Stimulated activated naive CD4-positive, alpha-beta T cell treated with Interleukin-2 at 50 U/mL for 16 hours (primary cell): ENCODE results near the gene CNTNAP2.
"Not testable (repeated sequence)": the region's sequence is repeated elsewhere in the genome, so short reads cannot be mapped to it uniquely, and the experiment has no call there.

Experiments
- DNase-seq: peaks from one replicate; lab custom pipeline; 2025; lab: John Stamatoyannopoulos, UW

Gene CNTNAP2

GRCh38 chr7:146150153-146150552, 33.6 kb downstream of the CNTNAP2 start:
- DNase-seq, result no peak

- no peak for DNase-seq
These were observed 55.5 kb downstream of the CNTNAP2 start for GRCh38 chr7:146172112-146172511.

DNA sequence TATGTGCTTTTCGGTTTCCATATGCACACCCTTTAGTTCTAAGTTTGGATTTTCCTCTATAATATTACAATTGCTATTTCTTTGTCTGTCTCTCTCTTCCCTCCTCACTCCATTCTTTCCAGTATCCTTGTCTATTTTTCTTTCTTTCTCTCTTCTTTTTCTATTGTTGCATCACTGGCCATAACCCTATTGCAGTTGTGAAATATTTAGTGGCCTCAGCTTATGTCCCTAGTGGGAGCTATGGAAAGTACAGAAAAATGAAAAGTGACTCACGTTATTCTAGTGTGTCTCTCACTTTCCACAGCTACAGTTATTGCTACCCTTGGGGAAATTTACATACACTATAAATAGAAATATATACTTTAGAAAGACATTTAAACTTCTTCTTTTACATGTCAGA, 59.1 kb downstream of the CNTNAP2 start:
- DNase-seq, result no peak

- no peak for DNase-seq
These were observed 60.3 kb downstream of the CNTNAP2 start for GRCh38 chr7:146176860-146177259.

GRCh38 chr7:146177301-146177700, 60.7 kb downstream of the CNTNAP2 start:
- no peak for DNase-seq

DNA sequence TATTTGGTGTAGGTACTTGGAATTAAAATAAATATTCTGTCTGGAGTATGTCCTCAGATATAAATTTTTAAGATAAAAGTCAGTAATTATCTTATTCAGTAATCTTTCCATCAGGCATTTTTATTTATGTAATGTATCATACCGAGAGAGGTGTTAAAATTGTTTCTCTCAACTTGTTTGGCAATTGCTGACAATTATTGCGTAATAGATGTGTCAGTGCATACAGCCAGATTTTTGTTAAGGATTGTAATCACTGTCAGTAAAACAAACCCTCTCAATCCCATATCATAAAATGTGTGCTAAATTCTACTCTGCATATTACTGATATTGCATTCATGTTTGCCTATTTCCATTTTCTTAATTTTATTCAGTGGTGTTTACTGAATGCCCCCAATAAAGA, 69.2 kb downstream of the CNTNAP2 start:
- DNase-seq, result no peak

GRCh38 chr7:146191428-146191827, 74.8 kb downstream of the CNTNAP2 start:
- not testable (repeated sequence) for DNase-seq

DNA sequence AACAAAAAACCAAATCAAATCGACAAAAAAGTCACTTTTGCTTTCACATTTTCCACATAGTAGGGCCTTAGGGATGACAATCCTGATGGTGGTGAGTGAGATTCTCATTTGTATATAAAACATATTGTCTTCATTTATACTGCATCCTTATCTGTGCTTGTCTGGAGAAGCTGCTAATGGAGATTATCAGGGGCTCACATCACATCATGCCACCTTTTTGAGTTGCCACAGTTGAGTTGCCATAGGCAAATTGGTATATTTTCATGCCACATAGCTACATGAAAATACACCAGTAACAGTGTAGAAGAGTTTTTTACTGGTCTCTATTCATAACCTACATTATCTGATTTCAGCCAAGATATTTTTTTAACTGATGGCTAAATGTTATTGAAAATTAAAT, 85.3 kb downstream of the CNTNAP2 start:
- DNase-seq, result no peak

DNA sequence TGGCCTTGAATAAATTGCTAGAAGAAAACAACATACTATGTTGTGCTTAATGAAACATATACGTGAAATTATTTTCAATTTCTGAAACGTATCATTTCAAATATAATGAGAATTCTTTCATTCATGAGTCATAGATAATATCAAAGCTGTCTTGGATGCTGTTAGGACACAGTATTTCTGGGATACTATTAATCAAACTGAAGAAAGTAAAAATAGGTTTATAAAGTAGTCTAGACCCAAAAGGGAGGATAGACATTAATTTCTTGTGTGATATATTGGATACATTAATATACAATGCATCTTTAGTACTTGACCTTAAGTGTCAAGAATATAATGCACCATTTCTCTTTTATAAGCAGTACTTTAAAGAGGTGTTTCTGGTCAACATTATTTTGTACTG, 89.7 kb downstream of the CNTNAP2 start:
- no peak for DNase-seq

DNA sequence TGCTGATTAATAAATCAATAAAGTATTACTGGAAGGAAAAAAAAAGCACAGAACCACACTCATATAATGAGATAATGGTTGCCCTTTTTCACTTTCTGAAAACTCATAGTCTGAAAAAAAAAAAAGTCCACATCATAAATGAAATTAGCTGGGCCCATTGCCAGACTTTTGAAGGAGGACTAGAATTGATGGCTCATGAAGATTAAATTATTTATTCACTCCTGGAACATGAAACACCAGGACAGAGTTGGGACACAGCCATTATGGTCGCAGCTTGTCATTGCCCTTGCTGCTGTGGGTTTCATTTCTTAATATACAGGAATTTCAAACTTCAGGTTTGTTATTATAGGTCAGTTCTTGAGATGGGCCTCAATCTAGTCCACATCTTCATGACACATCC, 91.9 kb downstream of the CNTNAP2 start:
- no peak for DNase-seq

- no peak for DNase-seq
These were observed 98.2 kb downstream of the CNTNAP2 start for GRCh38 chr7:146214842-146215241.

DNA sequence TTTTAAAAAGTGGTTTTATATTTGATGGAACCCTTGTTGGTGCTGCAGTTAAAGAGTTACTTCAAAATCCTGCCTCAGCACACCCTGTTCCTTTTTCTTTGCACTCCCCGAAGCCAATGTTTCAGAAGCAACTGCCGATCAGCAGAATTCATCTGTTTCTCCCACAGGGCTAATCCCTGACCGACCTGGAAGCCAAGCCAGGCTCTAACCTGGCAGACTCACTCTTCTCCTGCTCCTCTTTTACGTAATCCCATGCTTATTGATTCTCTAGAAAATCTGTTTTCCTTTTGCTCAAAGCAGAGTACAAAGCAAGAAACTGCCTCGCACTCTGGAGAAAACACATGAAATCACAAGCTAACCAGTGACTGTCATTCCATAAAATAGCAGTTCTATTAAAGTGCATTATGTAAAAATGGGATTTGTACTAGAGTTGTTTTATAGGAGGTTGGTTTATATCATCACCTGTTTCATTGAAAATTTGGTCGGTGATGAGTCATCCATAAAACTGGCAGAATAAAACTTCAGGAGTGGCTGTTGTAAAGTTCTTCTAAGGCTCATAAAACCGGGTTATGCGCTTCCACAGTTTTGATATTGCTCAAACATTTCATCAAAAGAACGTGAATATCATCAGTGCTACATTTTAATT, 99.9 kb downstream of the CNTNAP2 start:
- no peak for DNase-seq

DNA sequence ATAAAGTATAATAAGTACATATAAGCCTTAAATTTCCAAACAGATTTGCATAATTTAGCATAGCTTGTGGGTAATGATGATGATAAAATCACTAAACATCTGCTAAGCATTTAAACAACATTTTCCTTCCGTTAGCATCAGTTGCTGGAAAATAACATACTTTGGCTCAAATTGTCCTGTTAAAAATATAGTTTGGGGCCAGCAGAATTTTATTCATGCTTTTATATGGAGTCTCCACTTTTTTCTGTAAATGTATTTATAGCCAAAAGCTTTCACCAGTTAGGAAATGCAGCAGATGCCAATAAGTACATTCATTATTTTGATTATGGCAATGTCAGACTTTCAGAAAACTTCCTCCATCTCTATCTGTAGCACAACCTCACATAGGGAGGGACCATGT, 107.2 kb downstream of the CNTNAP2 start:
- no peak for DNase-seq

DNA sequence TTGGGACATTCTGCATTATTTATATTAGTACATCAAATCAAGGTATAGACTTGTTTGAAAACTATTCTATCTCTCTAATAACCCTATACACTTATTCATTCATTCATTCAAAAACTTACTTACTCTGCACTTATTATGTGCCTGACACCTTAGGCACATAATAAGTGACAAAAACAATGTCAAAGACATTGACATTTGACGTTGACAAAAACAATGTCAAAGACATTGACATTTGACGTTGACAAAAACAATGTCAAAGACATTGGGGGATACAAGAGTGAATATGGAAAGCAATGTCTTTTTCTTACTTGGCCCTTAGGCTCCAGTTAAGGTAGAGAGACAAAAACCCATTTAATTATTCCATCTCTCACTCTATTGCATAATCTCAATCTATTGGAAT, 116.0 kb downstream of the CNTNAP2 start:
- DNase-seq, result no peak

- no peak for DNase-seq
These were observed 118.6 kb downstream of the CNTNAP2 start for GRCh38 chr7:146235195-146235594.

DNA sequence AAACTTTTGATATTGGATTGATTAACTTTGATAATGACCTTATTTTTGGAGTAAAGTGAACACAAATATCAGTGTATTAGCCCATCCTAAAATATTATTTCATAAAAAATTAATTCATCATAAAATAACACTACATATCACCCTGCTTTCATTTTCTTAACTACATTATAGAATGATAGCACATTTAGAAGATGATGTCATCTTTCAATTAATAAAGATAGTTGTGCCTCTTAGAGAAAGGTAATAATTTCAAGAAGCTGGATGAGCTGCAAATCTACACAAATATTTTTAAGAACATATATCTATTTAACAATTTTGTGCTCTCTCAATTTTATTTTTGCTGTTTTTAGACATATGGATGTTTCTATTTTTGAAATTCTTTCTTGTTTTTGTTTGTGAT, 126.1 kb downstream of the CNTNAP2 start:
- no peak for DNase-seq

- DNase-seq, result not testable (repeated sequence)
These were observed 131.4 kb downstream of the CNTNAP2 start for GRCh38 chr7:146247991-146248390.

GRCh38 chr7:146248744-146249143, 132.1 kb downstream of the CNTNAP2 start:
- not testable (repeated sequence) for DNase-seq

DNA sequence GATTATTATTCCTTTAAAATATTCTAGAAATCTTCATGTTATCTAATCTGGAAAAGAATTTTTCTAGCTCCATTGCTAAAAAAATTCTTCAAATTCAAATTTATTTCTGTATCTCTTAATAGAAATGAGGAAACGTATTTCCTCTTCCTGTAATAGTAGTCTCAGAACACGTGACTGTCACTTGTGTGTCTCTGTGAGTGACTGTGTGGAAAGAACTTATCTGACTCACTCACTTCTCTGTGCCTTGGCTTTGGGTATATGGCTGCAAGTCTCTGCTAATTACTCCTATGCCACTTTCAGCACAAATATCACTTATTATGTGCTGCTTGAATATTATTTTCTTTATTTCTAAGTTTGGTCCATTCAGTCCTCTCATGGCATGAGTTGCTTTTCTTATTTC, 132.7 kb downstream of the CNTNAP2 start:
- DNase-seq, result no peak

- DNase-seq, result no peak
These were observed 139.0 kb downstream of the CNTNAP2 start for GRCh38 chr7:146255609-146256008.

DNA sequence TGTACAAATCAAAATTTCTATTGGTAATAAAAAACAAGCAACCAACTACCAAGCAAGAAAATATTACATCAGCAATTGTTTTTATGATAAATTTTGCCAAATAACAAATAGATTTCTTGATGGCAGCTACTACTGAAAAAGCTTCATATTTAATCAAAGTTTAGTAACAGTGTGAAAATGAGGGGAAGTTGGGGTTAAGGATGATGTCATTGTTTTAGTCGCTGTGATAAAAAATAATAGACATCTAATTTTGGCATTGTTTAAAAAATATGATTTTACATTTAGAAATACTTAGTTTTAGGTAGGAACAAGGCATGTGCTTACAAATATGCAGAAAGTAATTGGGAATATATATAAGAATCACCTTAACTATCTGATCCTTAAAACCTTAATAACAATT, 145.9 kb downstream of the CNTNAP2 start:
- DNase-seq, result no peak

DNA sequence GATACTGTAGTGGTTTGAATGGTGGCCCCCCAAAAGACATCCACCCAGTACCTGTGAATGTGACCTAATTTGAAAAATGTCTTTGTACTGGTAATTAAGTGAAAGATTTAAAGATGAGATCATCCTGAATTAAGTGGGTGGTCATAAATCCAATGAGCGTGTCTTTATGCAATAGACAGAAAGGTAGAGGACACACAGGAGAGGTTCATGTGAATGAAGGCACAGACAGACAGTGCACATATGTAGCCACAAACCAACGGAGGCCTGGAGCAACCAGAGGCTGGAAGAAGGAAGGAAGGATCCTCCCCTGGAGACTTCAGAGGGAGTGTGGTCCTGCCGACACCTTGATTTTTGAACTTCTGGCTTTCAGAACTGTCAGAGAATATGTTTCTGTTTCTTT, 160.3 kb downstream of the CNTNAP2 start:
- DNase-seq, result no peak

- no peak for DNase-seq
These were observed 168.8 kb downstream of the CNTNAP2 start for GRCh38 chr7:146285418-146285817.

DNA sequence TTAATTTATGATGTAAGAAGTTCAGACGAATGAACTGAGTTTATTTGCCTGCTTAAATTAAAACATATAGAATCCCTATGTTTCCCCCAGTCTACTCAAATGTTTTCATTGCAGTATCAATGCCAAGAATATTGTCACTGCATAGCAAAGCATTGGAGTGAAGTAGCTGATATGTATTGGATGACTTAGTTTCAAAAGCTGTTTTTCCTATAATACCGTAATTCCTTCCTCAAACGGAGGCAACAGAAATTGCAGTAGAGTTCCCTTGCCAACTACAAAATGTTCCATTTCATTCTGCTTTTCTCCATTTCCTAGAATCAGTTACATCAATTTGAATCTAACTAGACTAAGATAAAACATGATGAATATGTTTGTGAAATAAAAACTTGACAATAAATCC, 174.1 kb downstream of the CNTNAP2 start:
- DNase-seq, result no peak

- no peak for DNase-seq
These were observed 175.3 kb downstream of the CNTNAP2 start for GRCh38 chr7:146291900-146292299.
